HepG2 (cell line): ENCODE data around the gene BRSK2. TPM values are rescaled to one million over a fixed set of nuclear protein-coding genes. Genes with fewer than 3 reads are reported as not detected.

Experiments used
- ATAC-seq: fragments of 200-7000 bp; cut with Tn5 transposase; 3 replicates; pipeline ENCODE4 v1.9.1; 2020; ENCODE audit warnings: mild to moderate bottlenecking, moderate library complexity
- BruUV-seq: library from RNA; stranded (reverse); fragments of 400-500 nt; replicated peaks from 2 replicates; lab custom pipeline; 2021; lab: Mats Ljungman, UMichigan
- CTCF ChIA-PET: fragments of 300-600 bp; formaldehyde crosslinking; extraction: SDS; loops from one replicate; lab custom pipeline; 2021; ENCODE audit warnings: low total read pairs, inconsistent platforms, low intra/inter-chr PET ratio; lab: Yijun Ruan, JAX
- POLR2A ChIA-PET: fragments of 350-600 bp; sonication (Branson Sonifier 250); formaldehyde crosslinking; loops from one replicate; lab custom pipeline; 2020; ENCODE audit warnings: antibody characterized with exemption, inconsistent platforms; lab: Yijun Ruan, JAX
- DNase-seq: peaks from one replicate; pipeline ENCODE4 v3.0.0-alpha.2; 2015; ENCODE audit warnings: low spot score
- FAIRE-seq: peaks from 3 replicates; lab custom pipeline; 2011; peaks lifted over from hg19 to GRCh38; lab: Jason Lieb, UNC
- H2AFZ ChIP-seq: one replicate; pipeline ENCODE4 v1.6.1; 2011; ENCODE audit warnings: low read length, inconsistent platforms
- H3K27ac ChIP-seq: fragments of 300-600 bp; 3 replicates; pipeline ENCODE4 v1.8.0; 2011; ENCODE audit warnings: mixed run types, mild to moderate bottlenecking, mixed read lengths, low read length, inconsistent platforms; ENCODE audit not compliant: insufficient read depth; ENCODE audit errors: extremely low read length
- H3K27me3 ChIP-seq, 2 experiments: fragments of 200-600 bp in 1 of 2; 2 replicates in 1 of 2; 3 replicates in 1 of 2; pipeline versions ENCODE4 v1.6.0 to v1.8.0; 2011; ENCODE audit warnings: low read length in 2 of 2, mild to moderate bottlenecking in 2 of 2, moderate library complexity in 2 of 2, inconsistent platforms in 1 of 2; ENCODE audit not compliant: insufficient read depth in 2 of 2, control insufficient read depth in 1 of 2
- H3K36me3 ChIP-seq, 2 experiments: fragments of 200-600 bp in 1 of 2; replicated peaks in 1 of 2; 2 replicates in 1 of 2; 3 replicates in 1 of 2; pipeline versions ENCODE4 v1.5.1 to v1.8.0; 2011; ENCODE audit warnings: low read length in 2 of 2, inconsistent platforms in 1 of 2; ENCODE audit not compliant: insufficient read depth in 2 of 2, control insufficient read depth in 1 of 2
- H3K4me1 ChIP-seq: 2 replicates; pipeline ENCODE4 v1.5.1; 2012; ENCODE audit warnings: low read length, inconsistent platforms; ENCODE audit not compliant: insufficient read depth
- H3K4me2 ChIP-seq: 2 replicates; pipeline ENCODE4 v1.6.0; 2011; ENCODE audit warnings: low read depth, low read length, inconsistent platforms
- H3K4me3 ChIP-seq, 3 experiments: fragments of 200-600 bp in 1 of 3; sonication (generic), shearing (Covaris generic) in 1 of 3; replicated peaks in 1 of 3; 2 replicates each; pipeline ENCODE4 v1.5.1; 2011 to 2016; ENCODE audit warnings: low read length in 3 of 3, inconsistent platforms in 2 of 3, low read depth in 2 of 3, mild to moderate bottlenecking in 2 of 3, control low read depth in 1 of 3, mixed read lengths in 1 of 3; ENCODE audit not compliant: insufficient read depth in 1 of 3
- H3K79me2 ChIP-seq: one replicate; pipeline ENCODE4 v1.6.1; 2011; ENCODE audit warnings: low read length, inconsistent platforms; ENCODE audit not compliant: insufficient read depth
- H3K9ac ChIP-seq: 2 replicates; pipeline ENCODE4 v1.6.0; 2011; ENCODE audit warnings: mild to moderate bottlenecking, low read depth, low read length, inconsistent platforms; ENCODE audit not compliant: insufficient read depth
- H3K9me3 ChIP-seq: 2 replicates; pipeline ENCODE4 v1.5.1; 2012; ENCODE audit warnings: mild to moderate bottlenecking, low read length
- H4K20me1 ChIP-seq: 2 replicates; pipeline ENCODE4 v1.6.0; 2011; ENCODE audit warnings: inconsistent platforms, mild to moderate bottlenecking, low read length, moderate library complexity; ENCODE audit not compliant: insufficient read depth
- KDM6A ChIP-seq: IDR thresholded peaks from 2 replicates; pipeline ENCODE4 v1.6.1; 2016; ENCODE audit warnings: low read depth
- MZF1 ChIP-seq: sonication (generic); formaldehyde crosslinking; IDR thresholded peaks from 2 replicates; pipeline ENCODE4 v1.8.1; 2023; ENCODE audit warnings: mild to moderate bottlenecking, missing genetic modification reagents, borderline replicate concordance
- SCMH1 ChIP-seq: sonication (generic); formaldehyde crosslinking; IDR thresholded peaks from 2 replicates; pipeline ENCODE4 v1.9.0; 2021; ENCODE audit warnings: missing genetic modification reagents, mild to moderate bottlenecking, borderline replicate concordance
- SETDB1 ChIP-seq: sonication (generic); formaldehyde crosslinking; IDR thresholded peaks from 2 replicates; pipeline ENCODE4 v1.5.1; 2020; ENCODE audit warnings: missing genetic modification reagents, mild to moderate bottlenecking, borderline replicate concordance
- TBL1XR1 ChIP-seq: fragments of 150-350 bp; IDR thresholded peaks from 2 replicates; pipeline ENCODE4 v1.6.1; 2014; ENCODE audit warnings: borderline replicate concordance, low read length; ENCODE audit not compliant: partially characterized antibody
- ZNF235 ChIP-seq: sonication (generic); formaldehyde crosslinking; IDR thresholded peaks from 2 replicates; pipeline ENCODE4 v1.8.1; 2023; ENCODE audit warnings: mild to moderate bottlenecking, missing genetic modification reagents, borderline replicate concordance
- ZNF263 ChIP-seq: sonication (generic); formaldehyde crosslinking; IDR thresholded peaks from 2 replicates; pipeline ENCODE4 v1.4.0; 2020; ENCODE audit warnings: missing genetic modification reagents
- ZNF317 ChIP-seq: sonication (generic); formaldehyde crosslinking; IDR thresholded peaks from 2 replicates; pipeline ENCODE4 v1.5.0; 2020; ENCODE audit warnings: mild to moderate bottlenecking, missing genetic modification reagents
- ZNF383 ChIP-seq: sonication (generic); formaldehyde crosslinking; IDR thresholded peaks from 2 replicates; pipeline ENCODE4 v1.4.0; 2020; ENCODE audit warnings: missing genetic modification reagents, mild to moderate bottlenecking, borderline replicate concordance
- ZNF616 ChIP-seq: sonication (generic); formaldehyde crosslinking; IDR thresholded peaks from 2 replicates; pipeline ENCODE4 v1.5.0; 2020; ENCODE audit warnings: low read depth, mild to moderate bottlenecking, missing genetic modification reagents
- ZNF777 ChIP-seq: sonication (generic); formaldehyde crosslinking; IDR thresholded peaks from 2 replicates; pipeline ENCODE4 v1.4.0; 2020; ENCODE audit warnings: missing genetic modification reagents
- WGBS: methylation state at CpG from one replicate; pipeline ENCODE4 v1.1.6; 2017; ENCODE audit warnings: low lambda C conversion rate; 5-methylcytosine and 5-hydroxymethylcytosine counted together
- in situ Hi-C: cut with HindIII; loops from 2 replicates; pipeline ENCODE4 v1.10.0; 2017; ENCODE audit warnings: low pct_unique_long_range_greater_than_20kb; ENCODE audit not compliant: extremely low pct_ligation_motif_present
- intact Hi-C: fragments of 100-400 bp; cut with micrococcal nuclease; formaldehyde crosslinking; loops from one replicate; pipeline ENCODE4 v1.10.0; 2022; ENCODE audit not compliant: unreplicated experiment
- polyA plus RNA-seq, 8 experiments: library from polyadenylated mRNA; depleted of rRNA in 3 of 8; stranded (reverse) in 7 of 8; unstranded in 1 of 8; fragments of >200 nt; fragmentation: Illumina TruSeq in 4 of 8; extraction: Trizol in 4 of 8; gene quantifications; 2 replicates each; pipeline versions ENCODE4 v1.2.1 to v1.2.3, GENCODE V29; 2011 to 2016; ENCODE audit warnings: low read depth in 4 of 8, missing spikeins in 1 of 8, mixed read lengths in 1 of 8; ENCODE audit not compliant: insufficient read depth in 1 of 8
- total RNA-seq, 5 experiments: library from RNA; depleted of rRNA; stranded (reverse); fragments of >200 nt; fragmentation: Illumina TruSeq; extraction: Trizol; gene quantifications; 2 replicates each; pipeline ENCODE4 v1.2.3, GENCODE V29; 2016; ENCODE audit warnings: low read depth in 1 of 5
- TF ChIP-seq, protein P1 (sequence below): sonication (generic); formaldehyde crosslinking; IDR thresholded peaks from 2 replicates; pipeline ENCODE4 v1.8.1; 2022; ENCODE audit warnings: low read depth, mild to moderate bottlenecking, missing genetic modification reagents
- TF ChIP-seq, protein P2 (sequence below): IDR thresholded peaks from 2 replicates; pipeline ENCODE4 v1.6.1; 2016; ENCODE audit warnings: mild to moderate bottlenecking

The BRSK2 gene
- total and polyA plus RNA-seq, 2 of the 13 experiments (the other 11 are each of a cell fraction or from before 2014, with no cell fraction given): 0.74 to 1.1 TPM

GRCh38 chr11:1398528-1399235 is 8.9 kb downstream of the BRSK2 start:
- Histone ChIP-seq H2AFZ (no peak overlapping the region), H3K79me2 (no peaks in the 10 kb centered on the region), H3K27me3 (peaks cover 19 to 69% of the 10 kb centered on the region in 2 experiments; a peak in 4 of 5 replicates), H3K36me3 (no peaks in the 10 kb centered on the region), H3K9me3 (no peaks in the 10 kb centered on the region), H3K4me3 (no peak overlapping the region), H3K9ac (no peak overlapping the region), H3K4me1 (no peaks in the 10 kb centered on the region), H3K4me2 (no peak overlapping the region), H3K27ac (no peak overlapping the region), H4K20me1 (peaks cover 23% of the 10 kb centered on the region; the same call in 1 of the 2 replicates)
- no peak for ATAC-seq
- BruUV-seq: no TSS peak
- no peak for DNase-seq
- TF ChIP-seq ZNF317 (CRISPR knock-in tag): no peak
- TF ChIP-seq KDM6A (CRISPR knock-in tag): no peak
- TF ChIP-seq ZNF777 (CRISPR knock-in tag): no peak
- no peak for TF ChIP-seq SCMH1
- no peak for TF ChIP-seq ZNF263
- TF ChIP-seq, protein P1, sequence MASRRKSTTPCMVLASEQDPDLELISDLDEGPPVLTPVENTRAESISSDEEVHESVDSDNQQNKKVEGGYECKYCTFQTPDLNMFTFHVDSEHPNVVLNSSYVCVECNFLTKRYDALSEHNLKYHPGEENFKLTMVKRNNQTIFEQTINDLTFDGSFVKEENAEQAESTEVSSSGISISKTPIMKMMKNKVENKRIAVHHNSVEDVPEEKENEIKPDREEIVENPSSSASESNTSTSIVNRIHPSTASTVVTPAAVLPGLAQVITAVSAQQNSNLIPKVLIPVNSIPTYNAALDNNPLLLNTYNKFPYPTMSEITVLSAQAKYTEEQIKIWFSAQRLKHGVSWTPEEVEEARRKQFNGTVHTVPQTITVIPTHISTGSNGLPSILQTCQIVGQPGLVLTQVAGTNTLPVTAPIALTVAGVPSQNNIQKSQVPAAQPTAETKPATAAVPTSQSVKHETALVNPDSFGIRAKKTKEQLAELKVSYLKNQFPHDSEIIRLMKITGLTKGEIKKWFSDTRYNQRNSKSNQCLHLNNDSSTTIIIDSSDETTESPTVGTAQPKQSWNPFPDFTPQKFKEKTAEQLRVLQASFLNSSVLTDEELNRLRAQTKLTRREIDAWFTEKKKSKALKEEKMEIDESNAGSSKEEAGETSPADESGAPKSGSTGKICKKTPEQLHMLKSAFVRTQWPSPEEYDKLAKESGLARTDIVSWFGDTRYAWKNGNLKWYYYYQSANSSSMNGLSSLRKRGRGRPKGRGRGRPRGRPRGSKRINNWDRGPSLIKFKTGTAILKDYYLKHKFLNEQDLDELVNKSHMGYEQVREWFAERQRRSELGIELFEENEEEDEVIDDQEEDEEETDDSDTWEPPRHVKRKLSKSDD (CRISPR knock-in tag): no peak
- TF ChIP-seq SETDB1 (CRISPR knock-in tag): no peak
- TF ChIP-seq TBL1XR1: no peak
- TF ChIP-seq, protein P2, sequence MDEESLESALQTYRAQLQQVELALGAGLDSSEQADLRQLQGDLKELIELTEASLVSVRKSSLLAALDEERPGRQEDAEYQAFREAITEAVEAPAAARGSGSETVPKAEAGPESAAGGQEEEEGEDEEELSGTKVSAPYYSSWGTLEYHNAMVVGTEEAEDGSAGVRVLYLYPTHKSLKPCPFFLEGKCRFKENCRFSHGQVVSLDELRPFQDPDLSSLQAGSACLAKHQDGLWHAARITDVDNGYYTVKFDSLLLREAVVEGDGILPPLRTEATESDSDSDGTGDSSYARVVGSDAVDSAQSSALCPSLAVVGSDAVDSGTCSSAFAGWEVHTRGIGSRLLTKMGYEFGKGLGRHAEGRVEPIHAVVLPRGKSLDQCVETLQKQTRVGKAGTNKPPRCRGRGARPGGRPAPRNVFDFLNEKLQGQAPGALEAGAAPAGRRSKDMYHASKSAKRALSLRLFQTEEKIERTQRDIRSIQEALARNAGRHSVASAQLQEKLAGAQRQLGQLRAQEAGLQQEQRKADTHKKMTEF (CRISPR knock-in tag): no peak
- no peak for TF ChIP-seq ZNF235 (CRISPR knock-in tag)
- no peak for TF ChIP-seq ZNF616 (CRISPR knock-in tag)
- TF ChIP-seq ZNF383: no peak
- TF ChIP-seq MZF1 (CRISPR knock-in tag): no peak
- ChIA-PET POLR2A (interaction anchor here (0.5 kb wide), 1 partner anchor 500 kb away, joined by 3 read pairs; no protein-coding TSS in a partner anchor), CTCF (no interaction called here)
- in situ Hi-C loops: no loop called here
- WGBS: 14% methylated on average over 5 of the region's 23 CpGs
- intact Hi-C loops: no loop called here
- FAIRE-seq: no peak
